ENCODE results near the gene ZNF639. TPM values are rescaled to one million over a fixed set of nuclear protein-coding genes. Genes with fewer than 3 reads are reported as not detected.

The ZNF639 gene
- total RNA-seq, 1 donor from 2014 or later = 35.2 TPM

GRCh38 chr3:179332240-179332639, 9.4 kb downstream of the ZNF639 start:
- no peak overlapping the region for H3K4me3 ChIP-seq (ENCODE audit: low read depth, low read length)
- DNase-seq (ENCODE audit: low read depth) = no peak
- no peak for TF ChIP-seq CTCF (conservative IDR thresholded peaks at IDR 0.05; ENCODE audit: low read depth, low read length)

GRCh38 chr3:179333084-179333483, 10.3 kb downstream of the ZNF639 start:
- TF ChIP-seq CTCF (conservative IDR thresholded peaks at IDR 0.05; ENCODE audit: low read depth, low read length) = no peak
- no peak overlapping the region for H3K4me3 ChIP-seq (ENCODE audit: low read depth, low read length)
- DNase-seq (ENCODE audit: low read depth) = no peak

- TF ChIP-seq CTCF (conservative IDR thresholded peaks at IDR 0.05; ENCODE audit: low read depth, low read length) = no peak
- H3K4me3 ChIP-seq (ENCODE audit: low read depth, low read length) = no peak overlapping the region
- no peak for DNase-seq (ENCODE audit: low read depth)
Observed at GRCh38 chr3:179336345-179336929, 13.6 kb downstream of the ZNF639 start.

- TF ChIP-seq CTCF (conservative IDR thresholded peaks at IDR 0.05; ENCODE audit: low read depth, low read length) = no peak
- DNase-seq (ENCODE audit: low read depth) = peak; percentile 60
- H3K4me3 ChIP-seq (ENCODE audit: low read depth, low read length) = peak within 1 kb of the TSS; percentile 86
Observed at GRCh38 chr3:179347345-179348194, 24.7 kb downstream of the ZNF639 start, which contains the start of gene MFN1. MFN1 (plus strand) TSS chr3:179347709; CDS start chr3:179348852, 1,143 bp downstream.

- peak overlapping the region; percentile 86 for H3K4me3 ChIP-seq (ENCODE audit: low read depth, low read length)
- no peak for TF ChIP-seq CTCF (conservative IDR thresholded peaks at IDR 0.05; ENCODE audit: low read depth, low read length)
- DNase-seq (ENCODE audit: low read depth) = no peak
Observed at GRCh38 chr3:179348325-179349013, 25.6 kb downstream of the ZNF639 start.

- no peak for DNase-seq (ENCODE audit: low read depth)
- no peak overlapping the region for H3K4me3 ChIP-seq (ENCODE audit: low read depth, low read length)
- no peak for TF ChIP-seq CTCF (conservative IDR thresholded peaks at IDR 0.05; ENCODE audit: low read depth, low read length)
Observed at GRCh38 chr3:179355996-179356395, 33.2 kb downstream of the ZNF639 start.

Measured in epithelial cell of proximal tubule (primary cell).